ENCODE results near the gene CEBPG. TPM values are rescaled to one million over a fixed set of nuclear protein-coding genes. Genes with fewer than 3 reads are reported as not detected.

The CEBPG gene
- total RNA-seq, 1 experiment from 2014 or later: 51.1 TPM

- no peaks in the 10 kb centered on the region for H3K36me3 ChIP-seq (ENCODE audit: control insufficient read depth in 1 of 2, insufficient read depth in 2 of 2, low read length in 2 of 2)
- no peaks in the 10 kb centered on the region for H3K9me2 ChIP-seq (ENCODE audit: insufficient read depth)
- ATAC-seq: no peak
- ChIA-PET POLR2A (no interaction called here), RAD21 (ENCODE audit: low non-redundant PET in 1 of 2, low total read pairs in 2 of 2, uncharacterized antibody in 2 of 2, unreplicated experiment in 2 of 2) (no interaction called here), CTCF (no interaction called here)
- no peak for DNase-seq (ENCODE audit: low read depth, low spot score)
- no peaks in the 10 kb centered on the region for H3K79me2 ChIP-seq (ENCODE audit: insufficient read depth, low read length)
- no peak overlapping the region for H3K9ac ChIP-seq (ENCODE audit: low read length)
- TF ChIP-seq EZH2phosphoT487 (IDR thresholded peaks at IDR 0.05; ENCODE audit: borderline replicate concordance) (no peak), JUND (IDR thresholded peaks at IDR 0.05) (no peak), RAD21 (IDR thresholded peaks at IDR 0.05; ENCODE audit: low read depth) (no peak), ZBTB33 (IDR thresholded peaks at IDR 0.05; ENCODE audit: extremely low read depth, insufficient replicate concordance, low read length) (no peak), EGR1 (IDR thresholded peaks at IDR 0.05; ENCODE audit: low read depth) (no peak), MAX (IDR thresholded peaks at IDR 0.05) (no peak), ZFX (IDR thresholded peaks at IDR 0.05) (no peak), EZH2 (IDR thresholded peaks at IDR 0.05) (no peak), CBX3 (IDR thresholded peaks at IDR 0.05; ENCODE audit: low read depth) (no peak), YY1 (IDR thresholded peaks at IDR 0.05; ENCODE audit: extremely low read depth, insufficient replicate concordance, low read depth, low read length) (no peak), SRF (IDR thresholded peaks at IDR 0.05; ENCODE audit: low read depth) (no peak), ZNF274 (IDR thresholded peaks at IDR 0.05; ENCODE audit: low read depth, low read length) (no peak)
- H3K9me3 ChIP-seq (ENCODE audit: control insufficient read depth in 1 of 2, insufficient read depth in 1 of 2, low read depth in 1 of 2, low read length in 2 of 2): no peaks in the 10 kb centered on the region
- no peaks in the 10 kb centered on the region for H4K20me1 ChIP-seq (ENCODE audit: insufficient read depth)
- H3K27me3 ChIP-seq (ENCODE audit: insufficient read depth, low read length): peaks cover 16% of the 10 kb centered on the region; the same call in 1 of the 2 replicates
- no peak overlapping the region for H2AFZ ChIP-seq (ENCODE audit: low read depth, low read length, poor library complexity, severe bottlenecking)
- no peak overlapping the region for H3K27ac ChIP-seq (ENCODE audit: low read depth, low read length)
- intact Hi-C loops (cut with micrococcal nuclease): no loop called here
- H3K4me1 ChIP-seq (ENCODE audit: control insufficient read depth in 1 of 2, insufficient read depth in 2 of 2, low read length in 2 of 2): no peaks in the 10 kb centered on the region; a peak in 1 of 4 replicates
- no TSS peak for BruUV-seq (replicated peaks)
- H3K4me2 ChIP-seq (ENCODE audit: low read length): no peak overlapping the region
- no peak overlapping the region for H3K4me3 ChIP-seq (replicated peaks in 1 of 2; ENCODE audit: low read depth in 1 of 2, low read length in 2 of 2)
Observed at GRCh38 chr19:33349319-33350289, 23.9 kb upstream of the CEBPG start.
